ENCODE measurements around the gene GAB4.
"Not testable (repeated sequence)": the region's sequence is repeated elsewhere in the genome, so short reads cannot be mapped to it uniquely, and the experiment has no call there.

Gene GAB4

GRCh38 chr22:17007852-17008731 is at the start of gene GAB4:
Gene GAB4, minus strand, starts transcription at chr22:17008222. Its CDS starts 108 bp downstream, at chr22:17008114.
- DNase-seq: no peak

- no peak for DNase-seq
Observed at GRCh38 chr22:17056807-17057206, 48.8 kb upstream of the GAB4 start.

GRCh38 chr22:17056058-17056457 is 48.0 kb upstream of the GAB4 start:
- DNase-seq: no peak

GRCh38 chr22:17047656-17048055 is 39.6 kb upstream of the GAB4 start:
- DNase-seq: no peak

GRCh38 chr22:17046566-17047348 is 38.7 kb upstream of the GAB4 start:
- DNase-seq: no peak

GRCh38 chr22:17043521-17043920 is 35.5 kb upstream of the GAB4 start:
- DNase-seq: no peak

GRCh38 chr22:17036842-17037711 is 29.1 kb upstream of the GAB4 start:
- DNase-seq: not testable (repeated sequence)

GRCh38 chr22:17035976-17036841 is 28.2 kb upstream of the GAB4 start:
- not testable (repeated sequence) for DNase-seq

- no peak for DNase-seq
Observed at GRCh38 chr22:17035246-17035645, 27.2 kb upstream of the GAB4 start.

- not testable (repeated sequence) for DNase-seq
Observed at GRCh38 chr22:17034532-17034931, 26.5 kb upstream of the GAB4 start.

GRCh38 chr22:17032277-17032676 is 24.3 kb upstream of the GAB4 start:
- not testable (repeated sequence) for DNase-seq

- DNase-seq: not testable (repeated sequence)
Observed at GRCh38 chr22:17024380-17024779, 16.4 kb upstream of the GAB4 start.

- not testable (repeated sequence) for DNase-seq
Observed at GRCh38 chr22:17015552-17015951, 7.5 kb upstream of the GAB4 start.

- not testable (repeated sequence) for DNase-seq
Observed at GRCh38 chr22:17014101-17014440, 6.0 kb upstream of the GAB4 start.

- no peak for DNase-seq
Observed at GRCh38 chr22:17013396-17014100, 5.5 kb upstream of the GAB4 start.

- no peak for DNase-seq
Observed at GRCh38 chr22:17012267-17012666, 4.2 kb upstream of the GAB4 start.

- DNase-seq: no peak
Observed at GRCh38 chr22:17009640-17010291, 1.7 kb upstream of the GAB4 start.

- no peak for DNase-seq
Observed at GRCh38 chr22:17007257-17007656, 765 bp downstream of the GAB4 start.

GRCh38 chr22:16989915-16990314 is 18.1 kb downstream of the GAB4 start:
- no peak for DNase-seq

GRCh38 chr22:16988257-16988656 is 19.8 kb downstream of the GAB4 start:
- DNase-seq: no peak

- no peak for DNase-seq
Observed at GRCh38 chr22:16987822-16988221, 20.2 kb downstream of the GAB4 start.
